Activated B cell treated with CpG ODN at 0.5 μM for 24 hours (primary cell): ENCODE measurements around the gene PTH1R. TPM values are rescaled to one million over a fixed set of nuclear protein-coding genes. Genes with fewer than 3 reads are reported as not detected.
A peak's percentile ranks its signal among the peaks of the same experiment; 100 is the strongest.

ENCODE experiments used
- ATAC-seq: fragments of 200-7000 bp; cut with Tn5 transposase; one replicate; pipeline ENCODE4 v1.10.0; 2021; ENCODE audit warnings: low read depth, mild to moderate bottlenecking, moderate library complexity
- CTCF ChIA-PET: fragments of 350-600 bp; sonication (Branson Sonifier 250); formaldehyde crosslinking; loops from one replicate; lab custom pipeline; 2021; ENCODE audit warnings: antibody characterized with exemption; lab: Charles Lee
- POLR2A ChIA-PET: fragments of 350-600 bp; sonication (Branson Sonifier 250); formaldehyde crosslinking; loops from one replicate; lab custom pipeline; 2021; ENCODE audit warnings: antibody characterized with exemption; lab: Charles Lee
- DNase-seq: peaks from one replicate; pipeline ENCODE4 v3.0.0; 2022
- H3K27ac Mint-ChIP-seq: one replicate; pipeline ENCODE4 v1.8.0; 2020; ENCODE audit warnings: mixed read lengths
- H3K27me3 Mint-ChIP-seq: one replicate; pipeline ENCODE4 v1.8.0; 2021; ENCODE audit warnings: mixed read lengths
- H3K36me3 Mint-ChIP-seq: one replicate; pipeline ENCODE4 v1.8.0; 2021; ENCODE audit warnings: low read depth, mixed read lengths
- H3K4me1 Mint-ChIP-seq: one replicate; pipeline ENCODE4 v1.8.0; 2021; ENCODE audit warnings: mixed read lengths
- H3K4me3 Mint-ChIP-seq: one replicate; pipeline ENCODE4 v1.8.0; 2020; ENCODE audit warnings: mild to moderate bottlenecking, mixed read lengths
- H3K9me3 Mint-ChIP-seq: one replicate; pipeline ENCODE4 v1.8.0; 2020; ENCODE audit warnings: mixed read lengths
- intact Hi-C: fragments of 100-400 bp; cut with micrococcal nuclease; formaldehyde crosslinking; loops from one replicate; pipeline ENCODE4 v1.15.1; 2024
- total RNA-seq: library from RNA; stranded (reverse); gene quantifications from 2 replicates; pipeline ENCODE4 v1.2.3, GENCODE V29; 2022
- TF ChIP-seq, protein P1 (sequence below): fragments of 200-600 bp; IDR thresholded peaks from one replicate; pipeline ENCODE4 v1.8.0; 2022; ENCODE audit warnings: antibody characterized with exemption, mild to moderate bottlenecking

The PTH1R gene
- total RNA-seq, 1 donor from 2014 or later = not detected

DNA sequence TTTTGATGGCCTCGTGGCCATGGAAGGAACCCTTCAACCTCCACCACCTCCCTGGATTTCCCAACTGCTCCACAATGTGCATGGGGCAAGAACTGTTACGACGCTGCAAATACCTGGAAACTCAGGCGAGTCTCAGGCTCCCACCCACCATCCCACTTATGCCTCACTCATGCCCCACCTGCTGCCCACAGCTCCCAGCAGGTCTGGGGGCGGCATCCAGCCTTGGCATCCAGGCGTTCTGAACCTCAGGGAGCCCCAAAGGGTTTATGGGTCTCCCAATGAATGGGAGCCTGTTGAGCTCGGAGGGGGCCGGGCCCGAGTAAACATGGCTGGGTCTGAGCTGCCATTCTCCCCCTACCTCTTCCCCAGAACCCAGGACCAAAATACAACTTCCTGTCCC lies 2.0 kb upstream of the PTH1R start:
- no peak overlapping the region for H3K27ac Mint-ChIP-seq
- ChIA-PET POLR2A (no interaction called here), CTCF (no interaction called here)
- H3K36me3 Mint-ChIP-seq = no peaks in the 10 kb centered on the region
- no peak overlapping the region for H3K4me3 Mint-ChIP-seq
- peaks cover 21% of the 10 kb centered on the region for H3K4me1 Mint-ChIP-seq
- TF ChIP-seq, protein P1, sequence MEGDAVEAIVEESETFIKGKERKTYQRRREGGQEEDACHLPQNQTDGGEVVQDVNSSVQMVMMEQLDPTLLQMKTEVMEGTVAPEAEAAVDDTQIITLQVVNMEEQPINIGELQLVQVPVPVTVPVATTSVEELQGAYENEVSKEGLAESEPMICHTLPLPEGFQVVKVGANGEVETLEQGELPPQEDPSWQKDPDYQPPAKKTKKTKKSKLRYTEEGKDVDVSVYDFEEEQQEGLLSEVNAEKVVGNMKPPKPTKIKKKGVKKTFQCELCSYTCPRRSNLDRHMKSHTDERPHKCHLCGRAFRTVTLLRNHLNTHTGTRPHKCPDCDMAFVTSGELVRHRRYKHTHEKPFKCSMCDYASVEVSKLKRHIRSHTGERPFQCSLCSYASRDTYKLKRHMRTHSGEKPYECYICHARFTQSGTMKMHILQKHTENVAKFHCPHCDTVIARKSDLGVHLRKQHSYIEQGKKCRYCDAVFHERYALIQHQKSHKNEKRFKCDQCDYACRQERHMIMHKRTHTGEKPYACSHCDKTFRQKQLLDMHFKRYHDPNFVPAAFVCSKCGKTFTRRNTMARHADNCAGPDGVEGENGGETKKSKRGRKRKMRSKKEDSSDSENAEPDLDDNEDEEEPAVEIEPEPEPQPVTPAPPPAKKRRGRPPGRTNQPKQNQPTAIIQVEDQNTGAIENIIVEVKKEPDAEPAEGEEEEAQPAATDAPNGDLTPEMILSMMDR = no peak
- no peaks in the 10 kb centered on the region for H3K9me3 Mint-ChIP-seq
- intact Hi-C loops = no loop called here
- H3K27me3 Mint-ChIP-seq = peaks cover 13% of the 10 kb centered on the region
- ATAC-seq (no peak), DNase-seq (no peak)

DNA sequence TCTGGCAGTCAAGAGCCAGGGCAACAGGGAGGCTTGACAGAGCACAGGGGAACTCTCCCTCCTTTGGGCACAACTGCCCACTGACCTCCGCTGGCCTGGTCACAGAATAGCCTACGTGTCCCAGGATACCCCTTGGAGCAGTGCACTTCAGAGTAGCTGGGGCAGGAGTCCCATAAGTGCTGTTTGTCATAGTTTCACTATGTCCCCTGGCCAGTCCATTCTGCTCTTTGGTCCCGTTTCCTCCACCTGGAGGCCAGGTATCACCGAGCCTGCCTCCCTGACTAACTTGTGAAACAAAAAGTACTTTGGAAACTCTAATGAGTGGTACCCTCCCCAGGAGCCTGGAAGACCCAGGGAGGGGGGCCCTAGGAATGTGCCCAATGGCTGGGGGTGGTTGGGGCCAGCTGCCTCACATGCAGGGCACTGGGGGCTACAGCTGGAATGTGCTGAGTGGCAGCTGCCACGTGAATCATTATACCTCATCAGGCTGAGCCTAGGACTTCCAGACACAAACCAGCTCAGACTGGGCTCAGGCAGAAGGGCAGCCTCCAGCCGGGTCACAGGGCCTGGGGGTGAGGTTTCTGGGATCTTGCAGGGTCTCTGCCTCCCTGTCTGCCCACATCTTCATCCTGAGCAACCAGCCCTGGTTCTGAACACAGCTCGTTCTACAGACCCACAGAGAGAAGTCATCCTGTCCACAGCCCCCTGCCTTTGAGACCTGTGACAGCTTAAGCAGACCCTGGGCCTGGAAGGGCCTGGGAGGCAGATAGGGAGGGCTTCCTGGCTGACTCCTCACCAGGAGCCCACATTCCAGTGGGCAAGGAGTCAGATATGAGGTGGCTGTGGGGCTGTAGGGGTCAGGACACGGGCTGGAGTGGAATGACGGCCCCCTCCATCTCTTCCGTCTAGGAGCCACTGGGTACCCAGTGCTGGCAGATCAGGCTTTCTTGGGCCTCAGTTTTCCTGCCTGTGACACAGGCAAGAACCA lies 914 bp upstream of the PTH1R start:
- H3K4me1 Mint-ChIP-seq = peaks cover 23% of the 10 kb centered on the region
- intact Hi-C loops = no loop called here
- peaks cover 15% of the 10 kb centered on the region for H3K27me3 Mint-ChIP-seq
- no peaks in the 10 kb centered on the region for H3K36me3 Mint-ChIP-seq
- POLR2A ChIA-PET = no interaction called here
- DNase-seq (no peak), ATAC-seq (no peak)
- CTCF ChIA-PET = interaction anchor here (1.3 kb wide), 1 partner anchor 10 kb away, joined by 4 read pairs; no protein-coding TSS in a partner anchor
- no peak overlapping the region for H3K4me3 Mint-ChIP-seq
- TF ChIP-seq, protein P1 = no peak
- no peaks in the 10 kb centered on the region for H3K9me3 Mint-ChIP-seq
- H3K27ac Mint-ChIP-seq = no peak overlapping the region

DNA sequence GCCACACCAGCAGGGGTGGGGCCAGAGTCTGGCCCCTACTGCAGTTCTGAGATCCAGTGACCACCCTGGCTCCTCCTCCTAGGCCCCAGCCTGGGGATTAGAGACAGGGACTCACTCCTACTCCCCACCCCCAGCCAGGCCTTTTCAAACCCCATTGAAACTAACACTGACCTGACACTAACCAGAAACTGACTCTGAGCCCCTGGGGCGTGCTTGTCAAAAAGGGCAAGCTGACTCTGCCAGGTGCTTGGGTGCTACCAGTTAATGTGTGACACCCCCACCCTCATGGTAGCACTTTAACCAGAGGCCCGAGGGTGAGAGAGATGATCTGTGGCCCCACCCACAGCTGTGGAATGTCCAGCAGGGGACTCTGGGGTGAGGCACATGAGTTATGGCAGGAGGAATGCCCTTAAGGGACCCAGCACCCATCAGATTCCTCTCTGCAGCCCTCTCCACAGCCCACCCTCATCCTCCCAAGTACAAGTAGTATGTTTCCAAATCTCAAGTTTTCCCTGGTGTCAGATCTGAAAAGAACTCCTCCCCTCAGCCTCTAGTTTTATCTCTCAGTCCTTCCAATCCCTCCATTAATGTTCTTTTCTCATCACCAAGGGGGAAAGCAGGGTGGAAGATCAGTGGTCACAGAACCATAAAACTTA lies 1.4 kb downstream of the PTH1R start:
- intact Hi-C loops = no loop called here
- Mint-ChIP-seq H3K27ac (no peak overlapping the region), H3K27me3 (peaks cover 22% of the 10 kb centered on the region), H3K9me3 (no peaks in the 10 kb centered on the region), H3K36me3 (no peaks in the 10 kb centered on the region), H3K4me1 (peaks cover 19% of the 10 kb centered on the region), H3K4me3 (no peak overlapping the region)
- TF ChIP-seq, protein P1 = no peak
- ATAC-seq (no peak), DNase-seq (no peak)
- ChIA-PET POLR2A (no interaction called here), CTCF (no interaction called here)

DNA sequence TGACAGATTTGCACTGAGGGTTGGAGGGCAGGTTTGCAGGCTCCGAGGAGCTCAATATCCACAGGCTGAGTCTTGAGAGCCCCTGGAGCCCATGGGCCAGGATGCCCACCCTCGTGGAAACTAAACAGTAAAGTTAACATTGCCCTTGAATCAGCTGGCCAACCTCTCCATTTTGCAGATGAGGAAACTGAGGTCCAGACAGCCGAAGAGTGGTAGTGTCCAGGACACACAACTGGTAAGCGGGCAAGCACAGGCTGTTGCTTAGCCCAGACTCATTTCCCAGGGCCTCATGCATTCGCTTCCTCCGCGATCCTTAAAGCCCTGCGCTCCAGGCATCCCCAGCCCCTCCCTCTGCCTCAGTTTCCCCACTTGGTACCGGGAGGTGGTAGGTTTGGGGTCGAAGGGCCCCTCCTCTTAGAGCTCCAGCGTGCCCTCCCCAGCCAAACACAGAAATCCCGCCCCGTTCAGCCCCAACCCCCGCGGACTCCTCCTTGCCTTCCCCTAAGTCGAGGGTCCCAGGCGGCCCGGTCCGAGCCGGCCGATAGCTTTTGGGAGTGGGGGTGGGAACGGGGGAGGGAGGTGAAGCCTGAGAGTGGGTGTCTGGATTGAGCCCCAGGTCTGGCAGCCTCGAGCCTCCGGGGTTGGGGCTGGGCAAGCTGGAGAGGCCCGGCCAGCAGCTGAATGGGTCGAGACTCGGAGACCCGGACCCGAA lies 3.5 kb downstream of the PTH1R start:
- Mint-ChIP-seq H3K9me3 (no peaks in the 10 kb centered on the region), H3K36me3 (no peaks in the 10 kb centered on the region), H3K4me3 (peak overlapping the region; percentile 21), H3K27ac (no peak overlapping the region), H3K4me1 (peaks cover 12% of the 10 kb centered on the region), H3K27me3 (peaks cover 39% of the 10 kb centered on the region)
- POLR2A ChIA-PET = no interaction called here
- DNase-seq (no peak), ATAC-seq (no peak)
- intact Hi-C loops = no loop called here
- TF ChIP-seq, protein P1 = no peak
- CTCF ChIA-PET = no interaction called here
